ENCODE data around the gene MLANA.

DNA sequence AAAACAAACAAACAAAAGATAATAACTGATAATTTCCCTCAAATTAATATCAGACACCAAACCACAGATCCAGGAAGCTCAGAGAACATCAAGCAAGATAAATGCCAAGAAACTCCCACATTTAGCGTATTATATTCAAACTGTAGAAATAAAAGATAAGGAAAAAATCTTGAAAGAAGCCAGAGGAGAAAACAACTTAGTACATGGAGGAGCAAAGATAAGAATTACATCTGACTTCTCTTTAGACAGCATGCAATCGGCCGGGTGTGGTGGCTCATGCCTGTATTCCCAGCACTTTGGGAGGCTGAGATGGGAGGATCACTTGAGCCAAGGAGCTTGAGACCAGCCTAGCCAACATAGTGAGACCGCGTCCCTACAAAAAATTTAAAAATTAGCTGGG, 17.2 kb upstream of the MLANA start:
- TF ChIP-seq TAF1 (IDR thresholded peaks at IDR 0.05; ENCODE audit: low read depth, low read length), result no peak
- no peak for TF ChIP-seq POU2F2 (IDR thresholded peaks at IDR 0.05; ENCODE audit: low read depth, low read length)
- TF ChIP-seq POLR2A (IDR thresholded peaks at IDR 0.05; ENCODE audit: low read depth, low read length), result no peak
- no peak for TF ChIP-seq POLR2AphosphoS5 (IDR thresholded peaks at IDR 0.05; ENCODE audit: low read depth, low read length)
- no peak for TF ChIP-seq SPI1 (IDR thresholded peaks at IDR 0.05; ENCODE audit: low read depth, low read length)
- no peak for TF ChIP-seq PAX5 (IDR thresholded peaks at IDR 0.05; ENCODE audit: insufficient read depth, low read length, severe bottlenecking)

Data from GM12891 (cell line).